ENCODE results near the gene MAD1L1.

MAD1L1 gene

DNA sequence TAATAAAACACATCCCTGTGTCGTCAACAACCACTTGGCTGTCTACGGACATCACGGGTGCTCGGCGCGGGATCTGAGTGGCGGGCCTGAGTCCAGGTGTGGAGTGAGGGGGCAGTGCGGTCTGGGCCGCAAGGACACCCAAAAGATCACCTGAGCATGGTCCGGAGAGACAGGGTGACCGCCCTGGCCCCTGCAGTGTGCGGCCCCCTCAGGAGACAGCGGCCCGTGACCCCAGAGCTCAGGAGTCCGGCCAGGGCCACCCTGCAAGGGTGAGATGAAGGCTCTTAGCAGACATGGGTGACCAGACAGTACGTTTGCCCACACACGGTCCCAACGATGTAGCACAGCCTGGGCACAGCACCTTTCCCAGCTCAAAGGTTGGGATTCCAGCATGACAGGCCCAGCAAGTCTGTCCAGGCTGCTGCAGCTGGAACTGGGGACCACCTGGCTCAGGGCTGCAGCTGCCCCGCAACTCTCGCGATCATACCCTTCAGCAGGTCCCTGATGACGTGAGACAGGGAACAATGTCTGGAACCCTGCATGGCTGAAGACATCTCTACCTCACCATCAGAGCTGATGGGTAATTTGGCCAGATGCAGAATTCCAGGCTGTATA is 324.9 kb downstream of the MAD1L1 start:
- WGBS (ENCODE audit: insufficient coverage), result 97% methylated on average over 19 of the region's 22 CpGs
- CTCF ChIA-PET, result interaction anchor here (1.4 kb wide), 1 partner anchor 25 kb away, joined by 3 read pairs; no protein-coding TSS in a partner anchor

DNA sequence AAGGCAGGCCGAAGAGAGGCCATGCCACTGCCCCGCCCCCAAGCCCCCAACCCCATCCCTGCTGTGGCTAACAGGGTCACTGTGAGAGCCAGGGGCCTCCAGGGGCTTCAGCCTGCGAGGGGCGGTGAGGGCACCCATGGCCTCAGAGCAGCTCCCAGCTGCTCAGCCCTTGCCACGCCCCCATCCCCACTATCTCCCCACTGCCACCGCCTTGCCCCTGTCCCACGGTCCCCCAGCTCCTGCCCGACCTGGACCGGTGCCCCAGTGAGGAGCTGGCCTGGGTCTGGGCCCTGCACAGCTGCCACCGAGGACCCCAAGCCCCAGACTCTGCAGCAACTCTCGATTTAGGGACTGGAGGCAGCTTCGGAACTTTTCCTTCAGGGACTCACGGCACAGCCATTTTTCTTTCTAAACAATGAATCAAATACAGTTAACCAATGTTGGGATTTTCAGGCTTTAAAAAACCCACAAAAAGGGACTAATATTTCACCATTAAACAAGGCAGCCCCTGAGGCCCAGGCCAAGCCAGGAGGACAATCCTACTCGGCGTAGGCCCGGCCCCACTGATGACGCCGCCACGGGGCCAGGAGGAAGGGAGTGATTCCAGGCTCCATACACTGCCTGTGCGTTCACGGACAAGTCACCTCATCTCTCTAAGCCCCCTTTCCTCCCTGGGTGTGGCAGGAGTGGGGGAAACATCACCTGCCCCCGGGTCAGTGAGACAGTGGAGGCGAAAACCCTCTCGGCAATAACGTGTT is 325.6 kb downstream of the MAD1L1 start:
- WGBS (ENCODE audit: insufficient coverage), result 97% methylated on average over 20 of the region's 25 CpGs
- POLR2A ChIA-PET, result no interaction called here
- no peaks in the 10 kb centered on the region for H3K9me3 ChIP-seq (ENCODE audit: control extremely low read depth in 1 of 5, control insufficient read depth in 4 of 5, insufficient read depth in 2 of 5, low read depth in 1 of 5, low read length in 4 of 5)
- no peak overlapping the region for H3K4me3 ChIP-seq (ENCODE audit: control insufficient read depth in 1 of 7, extremely low read depth in 1 of 7, insufficient read depth in 4 of 7, low read depth in 2 of 7, low read length in 6 of 7)
- no peaks in the 10 kb centered on the region for H3K27me3 ChIP-seq (replicated peaks in 2 of 5; ENCODE audit: control insufficient read depth in 4 of 5, insufficient read depth in 5 of 5, low read length in 4 of 5)
- CTCF ChIA-PET, result interaction anchor here (1.4 kb wide), 1 partner anchor 24 kb away, joined by 3 read pairs; no protein-coding TSS in a partner anchor
- H3K36me3 ChIP-seq (ENCODE audit: control insufficient read depth in 4 of 4, insufficient read depth in 4 of 4, low read length in 3 of 4), result peaks cover 0 to 10% (median under 1%) of the 10 kb centered on the region in 4 experiments
- H3K27ac ChIP-seq (ENCODE audit: insufficient read depth in 1 of 2, low read depth in 1 of 2, low read length in 2 of 2, poor library complexity in 1 of 2, severe bottlenecking in 2 of 2), result no peak overlapping the region
- no peaks in the 10 kb centered on the region for H3K4me1 ChIP-seq (ENCODE audit: control extremely low read depth in 1 of 4, control insufficient read depth in 4 of 4, insufficient read depth in 4 of 4, low read length in 3 of 4)
- DNase-seq, result no peak

More for the DNA sequence above, 324.9 kb downstream of the MAD1L1 start:
- no peak for DNase-seq
- Histone ChIP-seq H3K4me1 (ENCODE audit: control extremely low read depth in 1 of 4, control insufficient read depth in 4 of 4, insufficient read depth in 4 of 4, low read length in 3 of 4) (peaks cover 0 to 1% (median 0%) of the 10 kb centered on the region in 4 experiments), H3K27me3 (replicated peaks in 2 of 5; ENCODE audit: control insufficient read depth in 4 of 5, insufficient read depth in 5 of 5, low read length in 4 of 5) (no peaks in the 10 kb centered on the region), H3K9me3 (ENCODE audit: control extremely low read depth in 1 of 5, control insufficient read depth in 4 of 5, insufficient read depth in 2 of 5, low read depth in 1 of 5, low read length in 4 of 5) (no peaks in the 10 kb centered on the region), H3K27ac (ENCODE audit: insufficient read depth in 1 of 2, low read depth in 1 of 2, low read length in 2 of 2, poor library complexity in 1 of 2, severe bottlenecking in 2 of 2) (no peak overlapping the region), H3K36me3 (ENCODE audit: control insufficient read depth in 4 of 4, insufficient read depth in 4 of 4, low read length in 3 of 4) (peaks cover 0 to 13% (median under 1%) of the 10 kb centered on the region in 4 experiments), H3K4me3 (ENCODE audit: control insufficient read depth in 1 of 7, extremely low read depth in 1 of 7, insufficient read depth in 4 of 7, low read depth in 2 of 7, low read length in 6 of 7) (no peak overlapping the region)
- POLR2A ChIA-PET, result no interaction called here

DNA sequence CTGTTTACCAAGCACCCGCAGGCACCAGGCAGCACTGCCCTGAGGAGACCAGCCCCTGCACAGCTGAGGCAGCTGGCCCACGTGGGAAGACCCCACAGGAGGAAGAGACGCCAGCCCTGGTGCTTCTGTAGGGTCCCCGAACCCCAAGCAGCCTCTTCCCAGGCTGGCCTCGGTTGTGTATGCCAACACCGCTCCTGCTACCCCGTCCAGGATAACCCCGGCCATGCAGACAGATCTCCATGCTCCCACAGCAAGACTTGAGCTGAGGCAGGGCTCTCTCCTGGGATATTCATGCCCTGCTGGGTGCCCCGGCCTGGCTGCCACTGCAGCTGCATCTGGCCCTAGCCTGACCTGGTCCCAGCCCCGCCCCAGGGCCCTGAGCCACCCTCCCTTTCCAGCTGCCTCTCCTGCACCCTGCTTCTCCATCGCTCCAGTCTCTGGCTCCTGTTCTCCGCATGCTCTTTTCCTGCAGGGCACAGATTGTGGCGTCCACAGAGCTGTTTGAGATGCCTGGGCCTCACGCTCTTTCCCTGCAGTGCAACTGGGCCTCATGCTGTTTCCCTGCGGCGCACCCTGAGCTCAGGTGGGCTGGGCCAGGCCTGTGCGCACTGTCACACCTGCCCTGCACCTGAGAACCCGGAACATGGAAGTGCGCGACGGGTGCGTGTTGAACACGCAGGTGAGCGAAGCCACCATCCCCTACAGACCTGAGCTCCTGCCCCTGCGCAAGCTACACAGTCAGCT is 326.5 kb downstream of the MAD1L1 start:
- DNase-seq, result no peak
- WGBS (ENCODE audit: insufficient coverage), result 98% methylated on average over 25 of the region's 25 CpGs
- H3K4me3 ChIP-seq (ENCODE audit: control insufficient read depth in 1 of 7, extremely low read depth in 1 of 7, insufficient read depth in 4 of 7, low read depth in 2 of 7, low read length in 6 of 7), result no peak overlapping the region
- CTCF ChIA-PET, result interaction anchor here (0.7 to 1.4 kb wide), 2 partner anchors 23 to 318 kb away, joined by 3 read pairs; no protein-coding TSS in a partner anchor
- H3K27ac ChIP-seq (ENCODE audit: insufficient read depth in 1 of 2, low read depth in 1 of 2, low read length in 2 of 2, poor library complexity in 1 of 2, severe bottlenecking in 2 of 2), result no peak overlapping the region
- POLR2A ChIA-PET, result no interaction called here
- H3K27me3 ChIP-seq (replicated peaks in 2 of 5; ENCODE audit: control insufficient read depth in 4 of 5, insufficient read depth in 5 of 5, low read length in 4 of 5), result no peaks in the 10 kb centered on the region
- H3K4me1 ChIP-seq (ENCODE audit: control extremely low read depth in 1 of 4, control insufficient read depth in 4 of 4, insufficient read depth in 4 of 4, low read length in 3 of 4), result no peaks in the 10 kb centered on the region
- H3K36me3 ChIP-seq (ENCODE audit: control insufficient read depth in 4 of 4, insufficient read depth in 4 of 4, low read length in 3 of 4), result peaks cover 0 to 9% (median under 1%) of the 10 kb centered on the region in 4 experiments
- no peaks in the 10 kb centered on the region for H3K9me3 ChIP-seq (ENCODE audit: control extremely low read depth in 1 of 5, control insufficient read depth in 4 of 5, insufficient read depth in 2 of 5, low read depth in 1 of 5, low read length in 4 of 5)

DNA sequence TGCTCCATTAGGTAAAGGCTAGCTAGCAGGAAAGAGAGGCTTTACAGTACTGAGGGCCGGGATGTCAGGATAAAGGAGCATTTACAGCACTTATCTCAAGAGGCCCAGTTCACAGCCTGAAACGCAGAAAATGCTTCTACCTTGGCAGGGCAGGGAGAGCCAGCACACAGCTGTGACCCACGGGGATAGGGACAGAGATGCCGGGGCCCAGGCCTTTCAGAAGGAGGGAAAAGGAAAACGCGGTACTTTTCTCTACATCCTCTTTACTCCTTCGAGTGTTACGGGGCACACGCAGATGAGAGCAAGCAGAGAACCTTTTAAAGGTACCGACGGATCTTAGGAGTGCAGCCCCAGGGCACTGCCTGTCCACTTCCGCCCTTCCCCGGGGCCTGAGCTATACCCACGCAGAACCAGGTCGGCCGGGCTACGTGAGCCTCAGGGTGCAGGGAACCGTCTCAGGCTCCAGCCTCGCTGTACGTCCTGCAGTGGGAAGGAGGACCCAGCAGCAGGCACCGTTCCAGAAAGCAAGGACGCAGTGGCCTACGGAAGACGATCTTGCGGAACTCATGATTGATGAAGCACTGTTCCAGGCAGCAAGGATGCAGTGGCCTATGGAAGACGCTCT is 330.4 kb downstream of the MAD1L1 start:
- Histone ChIP-seq H3K4me3 (ENCODE audit: control insufficient read depth in 1 of 7, extremely low read depth in 1 of 7, insufficient read depth in 4 of 7, low read depth in 2 of 7, low read length in 6 of 7) (no peak overlapping the region), H3K36me3 (ENCODE audit: control insufficient read depth in 4 of 4, insufficient read depth in 4 of 4, low read length in 3 of 4) (peaks cover 0 to 7% (median 3%) of the 10 kb centered on the region in 4 experiments), H3K27ac (ENCODE audit: insufficient read depth in 1 of 2, low read depth in 1 of 2, low read length in 2 of 2, poor library complexity in 1 of 2, severe bottlenecking in 2 of 2) (no peak overlapping the region), H3K4me1 (ENCODE audit: control extremely low read depth in 1 of 4, control insufficient read depth in 4 of 4, insufficient read depth in 4 of 4, low read length in 3 of 4) (peaks cover 0 to 5% (median 2%) of the 10 kb centered on the region in 4 experiments), H3K9me3 (ENCODE audit: control extremely low read depth in 1 of 5, control insufficient read depth in 4 of 5, insufficient read depth in 2 of 5, low read depth in 1 of 5, low read length in 4 of 5) (no peaks in the 10 kb centered on the region), H3K27me3 (replicated peaks in 2 of 5; ENCODE audit: control insufficient read depth in 4 of 5, insufficient read depth in 5 of 5, low read length in 4 of 5) (no peaks in the 10 kb centered on the region)
- DNase-seq, result no peak
- CTCF ChIA-PET, result no interaction called here
- POLR2A ChIA-PET, result interaction anchor here (0.7 kb wide), 1 partner anchor 21 kb away, joined by 3 read pairs; no protein-coding TSS in a partner anchor
- 90% methylated on average over 25 of the region's 26 CpGs for WGBS (ENCODE audit: insufficient coverage)

DNA sequence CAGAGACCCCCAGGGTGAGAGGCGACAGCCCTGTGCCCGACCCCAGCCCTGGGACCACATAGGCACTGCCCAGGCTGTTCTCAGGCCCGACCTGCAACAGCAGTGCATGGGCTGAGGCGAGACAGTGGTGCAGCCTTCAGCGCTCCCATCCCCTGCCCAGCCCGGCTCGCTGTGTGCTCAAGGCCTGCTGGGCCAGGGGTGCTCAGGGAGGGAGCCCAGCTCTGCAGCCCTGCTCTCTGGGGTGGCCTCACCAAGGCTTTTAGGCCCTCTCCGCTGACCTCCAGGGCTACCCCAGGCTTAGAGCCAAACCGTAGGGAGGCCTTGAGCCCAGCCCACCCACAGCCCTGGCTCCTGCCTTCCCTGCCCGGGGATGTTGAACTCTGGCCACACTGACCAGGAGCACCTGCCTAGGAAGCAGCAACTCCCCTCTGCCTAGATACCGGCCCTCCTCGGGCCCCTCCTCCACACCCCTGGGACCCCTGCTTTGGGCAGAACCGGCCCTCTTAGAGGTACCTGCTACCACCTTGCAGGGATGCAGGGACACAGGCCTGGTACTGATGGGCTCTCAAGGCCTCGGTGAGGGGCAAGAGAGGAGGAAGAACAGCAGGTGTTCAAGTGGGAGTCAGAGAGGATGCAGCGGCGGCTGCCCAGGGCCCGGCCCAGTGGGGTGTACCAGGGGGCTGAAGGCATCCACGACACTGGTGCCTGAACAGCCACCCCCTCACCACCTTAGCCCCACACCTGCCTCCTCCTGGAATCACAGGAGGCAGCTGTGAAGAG is 331.1 kb downstream of the MAD1L1 start:
- DNase-seq, result no peak
- Histone ChIP-seq H3K4me1 (ENCODE audit: control extremely low read depth in 1 of 4, control insufficient read depth in 4 of 4, insufficient read depth in 4 of 4, low read length in 3 of 4) (peaks cover 0 to 5% (median 2%) of the 10 kb centered on the region in 4 experiments), H3K4me3 (ENCODE audit: control insufficient read depth in 1 of 7, extremely low read depth in 1 of 7, insufficient read depth in 4 of 7, low read depth in 2 of 7, low read length in 6 of 7) (no peak overlapping the region), H3K9me3 (ENCODE audit: control extremely low read depth in 1 of 5, control insufficient read depth in 4 of 5, insufficient read depth in 2 of 5, low read depth in 1 of 5, low read length in 4 of 5) (no peaks in the 10 kb centered on the region), H3K27ac (ENCODE audit: insufficient read depth in 1 of 2, low read depth in 1 of 2, low read length in 2 of 2, poor library complexity in 1 of 2, severe bottlenecking in 2 of 2) (no peak overlapping the region), H3K27me3 (replicated peaks in 2 of 5; ENCODE audit: control insufficient read depth in 4 of 5, insufficient read depth in 5 of 5, low read length in 4 of 5) (no peaks in the 10 kb centered on the region), H3K36me3 (ENCODE audit: control insufficient read depth in 4 of 4, insufficient read depth in 4 of 4, low read length in 3 of 4) (peaks cover 0 to 13% (median 3%) of the 10 kb centered on the region in 4 experiments)
- WGBS (ENCODE audit: insufficient coverage), result 98% methylated on average over 12 of the region's 18 CpGs
- CTCF ChIA-PET, result no interaction called here
- POLR2A ChIA-PET, result no interaction called here

DNA sequence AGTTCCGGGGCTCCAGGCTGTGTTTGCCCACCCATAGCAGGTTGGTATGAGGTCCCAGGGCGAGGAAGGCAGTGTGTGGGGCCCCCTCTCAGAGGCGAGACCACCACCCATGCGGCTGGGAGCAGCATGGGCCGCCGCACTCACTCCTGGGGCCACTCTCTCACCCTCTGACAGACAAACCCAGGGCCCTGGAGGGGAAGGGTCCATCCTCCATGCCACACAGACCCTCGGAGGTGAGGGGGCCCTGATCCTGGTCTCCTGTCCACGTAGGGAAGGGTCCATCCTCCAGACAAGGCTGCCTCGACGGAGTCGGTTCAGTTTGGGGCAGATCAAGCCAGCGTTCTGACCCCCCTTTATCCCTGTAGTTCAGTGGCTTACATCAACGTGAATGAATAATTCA is 331.9 kb downstream of the MAD1L1 start:
- no peak overlapping the region for H3K4me3 ChIP-seq (ENCODE audit: control insufficient read depth in 1 of 7, extremely low read depth in 1 of 7, insufficient read depth in 4 of 7, low read depth in 2 of 7, low read length in 6 of 7)
- no peaks in the 10 kb centered on the region for H3K27me3 ChIP-seq (replicated peaks in 2 of 5; ENCODE audit: control insufficient read depth in 4 of 5, insufficient read depth in 5 of 5, low read length in 4 of 5)
- ChIA-PET CTCF (no interaction called here), POLR2A (no interaction called here)
- H3K4me1 ChIP-seq (ENCODE audit: control extremely low read depth in 1 of 4, control insufficient read depth in 4 of 4, insufficient read depth in 4 of 4, low read length in 3 of 4), result peaks cover 0 to 5% (median 2%) of the 10 kb centered on the region in 4 experiments
- 98% methylated on average over 13 of the region's 13 CpGs for WGBS (ENCODE audit: insufficient coverage)
- no peak overlapping the region for H3K27ac ChIP-seq (ENCODE audit: insufficient read depth in 1 of 2, low read depth in 1 of 2, low read length in 2 of 2, poor library complexity in 1 of 2, severe bottlenecking in 2 of 2)
- DNase-seq, result no peak
- H3K9me3 ChIP-seq (ENCODE audit: control extremely low read depth in 1 of 5, control insufficient read depth in 4 of 5, insufficient read depth in 2 of 5, low read depth in 1 of 5, low read length in 4 of 5), result no peaks in the 10 kb centered on the region
- peaks cover 0 to 20% (median 3%) of the 10 kb centered on the region in 4 experiments for H3K36me3 ChIP-seq (ENCODE audit: control insufficient read depth in 4 of 4, insufficient read depth in 4 of 4, low read length in 3 of 4)

Data from common myeloid progenitor, CD34-positive (primary cell).